Measurements from ENCODE around the gene SYTL3. TPM values are rescaled to one million over a fixed set of nuclear protein-coding genes. Genes with fewer than 3 reads are reported as not detected.
A peak's percentile ranks its signal among the peaks of the same experiment; 100 is the strongest.

SYTL3 gene
- total RNA-seq, 1 experiment from 2014 or later: 0.86 TPM

DNA sequence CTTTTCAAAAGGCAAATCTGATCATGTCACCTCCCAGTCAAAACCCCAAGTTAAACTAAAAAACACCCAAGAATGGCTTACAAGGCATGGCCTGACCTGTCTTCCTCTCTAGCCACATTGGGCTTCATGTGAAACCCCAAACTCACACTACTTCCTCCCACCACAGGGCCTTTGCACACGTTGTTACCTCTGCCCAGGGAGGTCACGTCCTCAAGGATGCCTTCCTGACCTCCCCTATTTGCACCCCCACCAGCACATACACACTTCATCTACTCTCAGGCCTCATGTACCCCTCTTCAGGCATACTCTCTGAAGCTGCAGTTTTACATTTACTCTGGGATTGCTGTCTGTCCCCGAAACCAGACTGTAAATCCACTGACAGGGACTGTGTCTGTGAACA, 163.2 kb downstream of the SYTL3 start:
- intact Hi-C loops (cut with micrococcal nuclease; ENCODE audit: unreplicated experiment): no loop called here
- H3K27me3 Mint-ChIP-seq (ENCODE audit: insufficient read depth, unreplicated experiment): no peaks in the 10 kb centered on the region
- peak overlapping the region; percentile 49 for H3K27ac Mint-ChIP-seq (ENCODE audit: unreplicated experiment)
- TF ChIP-seq, protein P1, sequence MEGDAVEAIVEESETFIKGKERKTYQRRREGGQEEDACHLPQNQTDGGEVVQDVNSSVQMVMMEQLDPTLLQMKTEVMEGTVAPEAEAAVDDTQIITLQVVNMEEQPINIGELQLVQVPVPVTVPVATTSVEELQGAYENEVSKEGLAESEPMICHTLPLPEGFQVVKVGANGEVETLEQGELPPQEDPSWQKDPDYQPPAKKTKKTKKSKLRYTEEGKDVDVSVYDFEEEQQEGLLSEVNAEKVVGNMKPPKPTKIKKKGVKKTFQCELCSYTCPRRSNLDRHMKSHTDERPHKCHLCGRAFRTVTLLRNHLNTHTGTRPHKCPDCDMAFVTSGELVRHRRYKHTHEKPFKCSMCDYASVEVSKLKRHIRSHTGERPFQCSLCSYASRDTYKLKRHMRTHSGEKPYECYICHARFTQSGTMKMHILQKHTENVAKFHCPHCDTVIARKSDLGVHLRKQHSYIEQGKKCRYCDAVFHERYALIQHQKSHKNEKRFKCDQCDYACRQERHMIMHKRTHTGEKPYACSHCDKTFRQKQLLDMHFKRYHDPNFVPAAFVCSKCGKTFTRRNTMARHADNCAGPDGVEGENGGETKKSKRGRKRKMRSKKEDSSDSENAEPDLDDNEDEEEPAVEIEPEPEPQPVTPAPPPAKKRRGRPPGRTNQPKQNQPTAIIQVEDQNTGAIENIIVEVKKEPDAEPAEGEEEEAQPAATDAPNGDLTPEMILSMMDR (IDR thresholded peaks at IDR 0.05; ENCODE audit: insufficient read depth in 1 of 2, low read depth in 1 of 2, low read length in 1 of 2, severe bottlenecking in 1 of 2, unreplicated experiment in 1 of 2): no peak
- H3K9me3 ChIP-seq: no peaks in the 10 kb centered on the region
- H3K4me1 Mint-ChIP-seq (ENCODE audit: low read depth, unreplicated experiment): peaks cover 43% of the 10 kb centered on the region
- no peaks in the 10 kb centered on the region; the same call in 1 of the 2 replicates for H3K27me3 ChIP-seq (replicated peaks; ENCODE audit: control insufficient read depth, insufficient read depth, low read length)
- DNase-seq: no peak
- ChIA-PET POLR2A (no interaction called here), CTCF (no interaction called here)
- H3K4me3 Mint-ChIP-seq (ENCODE audit: unreplicated experiment): peak overlapping the region; percentile 40
- peaks cover 74% of the 10 kb centered on the region for H3K4me1 ChIP-seq
- no TSS peak for BruUV-seq (replicated peaks)
- H3K36me3 Mint-ChIP-seq (ENCODE audit: insufficient read depth, unreplicated experiment): peaks cover 100% of the 10 kb centered on the region
- no peak overlapping the region for H3K4me3 ChIP-seq (ENCODE audit: low read depth, low read length)
- H3K9me3 Mint-ChIP-seq (ENCODE audit: unreplicated experiment): no peaks in the 10 kb centered on the region
- peaks cover 16% of the 10 kb centered on the region for H3K36me3 ChIP-seq (ENCODE audit: control insufficient read depth, insufficient read depth, low read length)

Small RNA genes within 50 kb of the gene (microRNA-seq; reads per million reads assigned to microRNA genes)
- gene MIR3918 (not detected), gene MIR7161 (not detected)

Other genes with a start within 250 kb of the SYTL3 start
- gene TMEM181, start 90.0 kb upstream of the SYTL3 start, total RNA-seq (2022): 25.7 and 26.7 TPM in 2 replicates
- 95.6 and 96.6 TPM in 2 replicates for gene DYNLT1, start 5.3 kb upstream of the SYTL3 start, total RNA-seq (2022)
- 282 and 290 TPM in 2 replicates for gene EZR, start 169.3 kb downstream of the SYTL3 start, total RNA-seq (2022)

All from Caco-2 (cell line).